SHP77 treated with DMSO at 0.1 percent for 48 hours (cell line): Measurements from ENCODE around the gene STARD7.
"Not testable (repeated sequence)": the region's sequence is repeated elsewhere in the genome, so short reads cannot be mapped to it uniquely, and the experiment has no call there.

Source experiments
- DNase-seq: peaks from one replicate; lab custom pipeline; 2025; lab: John Stamatoyannopoulos, UW

The STARD7 gene

DNA sequence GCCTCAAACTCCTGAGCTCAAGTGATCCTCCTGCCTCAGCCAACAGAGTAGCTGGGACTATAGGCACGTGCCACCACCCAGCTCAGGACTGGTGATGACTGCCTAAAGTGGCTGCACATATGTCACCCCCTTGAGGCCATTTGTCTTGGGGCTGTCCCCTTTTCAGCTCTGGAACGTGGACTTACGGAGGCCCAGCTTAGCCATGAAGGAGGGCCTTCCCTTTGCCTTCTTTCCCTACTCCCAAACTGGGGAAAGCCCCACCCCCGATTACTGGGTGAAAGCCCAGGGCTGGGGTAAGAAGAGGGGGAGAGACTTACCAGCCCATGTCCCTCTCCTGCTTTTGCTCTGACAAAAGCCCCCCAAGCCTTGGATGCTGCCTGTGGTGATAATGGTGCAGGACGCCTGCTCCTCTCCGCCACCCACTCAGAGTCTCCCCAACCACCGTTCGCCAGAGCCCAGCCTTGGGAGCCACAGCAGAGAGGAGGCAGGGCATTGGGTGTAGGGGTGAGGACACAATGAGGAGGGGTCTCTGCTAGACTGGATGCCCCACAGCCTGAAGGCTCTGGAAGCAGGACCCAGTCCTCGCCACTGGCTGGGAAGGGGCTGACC lies 60.9 kb downstream of the STARD7 start:
- no peak for DNase-seq

DNA sequence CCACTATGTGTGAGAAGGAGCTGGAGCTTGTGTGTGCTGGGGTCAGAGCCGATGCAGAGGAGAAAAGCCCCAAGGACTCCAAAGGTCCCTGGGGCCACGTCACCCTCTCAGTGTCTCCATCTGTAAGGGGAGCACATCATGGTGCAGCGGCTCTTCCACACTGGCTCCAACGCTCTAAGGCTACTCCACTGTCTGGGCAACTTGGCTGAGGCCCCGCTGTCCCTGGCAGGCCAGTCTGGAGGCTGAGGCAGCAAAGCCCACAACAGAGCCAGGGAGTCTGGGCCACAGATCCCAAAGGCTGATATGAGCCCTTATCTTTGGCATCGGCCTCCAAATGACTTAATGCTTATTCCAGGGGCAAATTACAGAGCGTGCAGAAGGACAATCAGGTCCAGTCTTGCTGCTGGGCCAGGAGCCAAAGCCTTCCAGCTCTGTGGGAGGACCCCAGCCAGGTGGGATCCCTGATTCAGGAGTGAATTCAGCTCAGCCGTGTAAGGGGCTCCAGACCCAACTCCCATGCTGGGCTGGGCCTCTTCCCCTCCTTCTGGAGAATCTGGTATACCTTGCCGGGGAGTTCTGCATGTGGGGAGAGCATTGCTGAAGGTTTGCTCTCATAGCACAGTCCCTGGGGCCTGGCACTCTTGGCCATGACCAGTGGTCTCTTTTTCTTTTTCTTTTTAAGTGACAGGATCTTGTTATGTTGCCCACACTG lies 61.6 kb downstream of the STARD7 start:
- DNase-seq = no peak

DNA sequence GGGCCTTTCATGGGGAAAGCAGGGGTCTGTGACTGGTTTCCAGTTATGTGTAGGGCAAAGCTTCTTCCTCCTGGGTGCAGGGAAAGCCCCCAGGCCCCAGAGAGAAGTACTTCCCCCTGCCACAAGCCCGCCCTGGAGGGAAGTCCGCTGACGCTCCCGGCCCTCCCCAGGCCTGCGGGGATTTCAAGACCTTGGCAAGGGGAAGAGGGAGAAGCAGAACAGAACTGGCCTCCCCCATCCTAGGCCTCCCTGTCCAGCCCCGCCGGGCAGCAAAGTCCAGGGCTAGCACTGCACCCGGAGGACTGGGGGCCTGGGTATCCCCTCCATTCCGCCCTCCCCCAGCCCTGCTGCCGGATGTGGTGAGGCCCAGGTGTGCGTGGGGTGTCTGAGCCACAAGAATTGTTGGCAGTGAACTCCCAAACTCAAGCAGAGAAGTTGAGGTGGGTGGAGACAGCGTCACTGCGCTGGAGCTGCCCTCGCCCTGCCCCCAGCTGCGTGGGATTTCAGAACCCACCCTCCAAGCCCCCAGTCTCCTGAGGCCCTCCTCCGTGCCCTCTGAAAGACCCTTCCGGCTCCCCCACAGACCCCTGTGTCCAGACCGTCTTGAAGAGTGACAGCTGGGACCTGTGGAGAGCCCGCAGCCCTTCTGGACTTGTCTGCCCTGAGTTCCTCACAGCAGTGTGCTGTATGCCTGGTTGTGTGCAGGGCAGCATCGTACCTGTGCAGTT lies 62.3 kb downstream of the STARD7 start:
- DNase-seq = no peak

DNA sequence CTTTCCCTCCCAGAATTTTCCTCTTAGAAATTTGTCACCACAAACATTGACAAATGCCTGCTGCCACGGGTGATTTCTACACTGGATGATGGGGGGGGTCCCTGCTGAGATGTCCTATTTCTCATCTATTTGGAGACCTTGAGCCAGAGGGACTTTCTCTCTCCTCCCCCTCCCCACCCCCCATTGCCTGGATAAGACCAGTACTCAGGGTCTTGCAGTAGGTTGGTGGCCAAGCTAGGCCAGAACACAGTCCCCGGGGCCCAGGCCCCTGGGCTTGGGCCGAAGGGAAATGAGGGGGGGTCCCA lies 62.8 kb downstream of the STARD7 start:
- DNase-seq = no peak

DNA sequence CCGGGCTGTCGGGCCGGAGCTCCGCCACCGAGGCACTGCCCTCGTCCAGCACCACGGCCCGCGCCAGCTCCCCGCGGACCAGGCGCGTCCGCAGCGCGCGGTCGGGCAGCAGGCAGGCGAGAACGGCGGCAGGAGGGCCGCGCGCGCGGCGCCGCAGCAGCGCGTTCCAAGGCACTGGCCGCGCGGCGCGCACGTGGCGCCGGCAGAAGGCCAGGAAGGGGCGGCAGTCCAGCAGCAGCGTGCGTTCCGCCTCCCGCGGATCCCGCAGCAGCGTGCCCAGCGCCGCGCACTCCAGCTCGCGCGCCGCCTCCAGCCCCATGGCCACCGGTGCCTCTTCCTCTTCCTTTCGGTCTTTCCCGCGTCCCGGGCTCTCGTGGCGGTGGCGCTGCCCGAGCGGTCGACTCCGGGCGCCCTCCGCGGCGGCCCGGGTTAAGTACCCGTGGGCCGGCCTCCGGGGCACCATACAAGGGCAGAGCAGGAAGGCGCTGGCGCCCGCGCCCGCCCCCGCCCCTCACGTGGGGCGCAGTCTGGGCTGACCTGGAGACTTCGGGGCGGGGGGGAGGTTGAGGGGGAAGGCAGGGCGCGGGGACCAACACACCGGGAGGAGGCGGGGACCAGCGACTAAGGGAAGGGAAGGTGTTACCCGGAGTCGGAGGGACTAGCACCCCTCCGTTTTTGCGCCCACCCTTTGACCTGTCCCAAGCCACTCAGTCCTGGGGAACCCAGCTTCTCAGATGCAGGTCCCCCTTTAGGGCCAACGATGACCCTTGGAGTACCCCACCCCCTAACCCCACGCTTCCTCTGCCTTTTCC lies 63.4 kb downstream of the STARD7 start, which contains the start of gene DUSP2:
TSS of gene DUSP2 (minus strand) at position 405 of the 812 bp plus-strand sequence. CDS start at position 319, 86 bp downstream.
- no peak for DNase-seq

DNA sequence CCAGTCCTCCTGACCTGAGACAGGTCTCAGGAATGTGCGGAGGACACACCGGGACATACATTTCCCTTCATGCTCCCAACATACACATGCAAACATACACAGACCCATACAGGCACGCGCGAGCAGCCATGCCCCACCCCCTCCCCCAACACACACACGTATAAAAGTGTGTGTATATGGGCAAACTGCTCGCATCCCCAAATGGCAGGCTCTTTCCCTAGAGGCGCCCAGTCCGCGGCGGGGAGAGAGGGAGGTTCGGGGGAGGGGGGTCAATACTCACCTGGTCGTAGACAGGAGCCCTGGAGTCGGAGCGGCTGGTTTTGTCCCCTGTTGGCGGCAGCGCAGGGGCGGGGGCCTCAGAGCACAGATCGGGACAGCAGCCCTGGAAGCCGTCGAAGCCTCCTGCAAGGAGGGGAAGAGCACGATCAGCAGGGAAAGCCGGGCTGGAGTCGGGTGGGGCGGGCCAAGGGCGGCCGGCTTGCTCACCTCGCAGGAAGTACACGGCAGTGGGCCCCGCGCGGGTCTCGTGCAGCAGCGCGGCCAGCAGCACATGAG lies 64.1 kb downstream of the STARD7 start:
- DNase-seq = no peak

DNA sequence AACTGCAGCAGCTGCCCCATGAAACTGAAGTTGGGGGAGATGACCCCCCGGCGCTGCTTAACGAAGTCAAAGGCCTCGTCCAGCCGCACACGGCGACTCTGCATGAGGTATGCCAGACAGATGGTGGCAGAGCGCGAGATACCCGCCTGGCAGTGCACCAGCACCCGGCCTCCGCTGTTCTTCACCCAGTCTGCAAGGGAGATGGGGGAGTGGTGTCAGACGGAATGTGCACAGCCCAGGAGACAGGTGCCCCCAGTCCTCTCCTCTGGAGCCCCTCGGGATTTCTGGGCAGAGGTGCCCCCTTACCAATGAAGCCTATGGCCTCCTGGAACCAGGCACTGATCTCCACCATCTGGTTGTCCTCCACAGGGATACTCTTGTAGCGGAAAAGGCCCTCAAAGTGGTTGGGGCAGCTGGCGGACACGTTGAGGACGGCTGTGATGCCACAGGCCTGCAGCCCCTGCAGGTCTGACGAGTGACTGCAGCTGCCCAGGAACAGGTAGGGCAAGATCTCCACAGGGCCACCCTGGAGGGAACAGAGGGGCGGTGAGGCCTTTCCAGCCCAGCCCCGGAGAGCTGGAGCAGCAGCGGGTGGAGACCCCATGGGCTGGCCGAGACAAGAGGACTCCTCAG lies 64.7 kb downstream of the STARD7 start:
- DNase-seq = peak; percentile 10

DNA sequence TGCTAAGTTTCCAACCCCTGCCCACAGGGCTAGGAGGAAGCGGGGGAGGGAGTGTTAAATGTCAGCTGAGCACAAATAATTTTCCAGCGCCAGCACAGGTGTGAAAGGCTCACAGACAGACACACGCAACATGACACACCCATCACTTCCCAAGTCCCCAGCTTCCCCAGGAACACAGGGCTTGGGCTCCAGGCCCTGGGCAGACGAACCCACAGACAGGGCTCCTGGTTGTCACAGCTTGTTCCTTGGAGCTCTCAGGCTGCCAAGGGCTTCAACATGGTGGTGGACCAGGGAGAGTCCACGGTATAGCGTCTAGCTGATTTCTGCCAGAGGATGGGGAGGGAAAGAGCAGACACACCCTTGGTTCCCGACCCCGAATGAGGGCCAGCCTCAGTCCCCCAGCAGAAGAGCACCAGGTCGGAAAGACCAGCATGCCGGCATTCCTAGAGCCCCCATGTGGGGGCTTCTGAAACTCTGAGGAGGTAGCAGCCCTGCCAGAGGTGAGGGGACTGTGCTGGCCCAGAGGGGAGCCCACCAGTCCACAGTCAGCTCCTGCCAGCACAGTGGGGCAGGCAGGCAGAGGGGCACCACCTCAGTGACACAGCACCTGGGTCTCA lies 65.3 kb downstream of the STARD7 start:
- DNase-seq = no peak

DNA sequence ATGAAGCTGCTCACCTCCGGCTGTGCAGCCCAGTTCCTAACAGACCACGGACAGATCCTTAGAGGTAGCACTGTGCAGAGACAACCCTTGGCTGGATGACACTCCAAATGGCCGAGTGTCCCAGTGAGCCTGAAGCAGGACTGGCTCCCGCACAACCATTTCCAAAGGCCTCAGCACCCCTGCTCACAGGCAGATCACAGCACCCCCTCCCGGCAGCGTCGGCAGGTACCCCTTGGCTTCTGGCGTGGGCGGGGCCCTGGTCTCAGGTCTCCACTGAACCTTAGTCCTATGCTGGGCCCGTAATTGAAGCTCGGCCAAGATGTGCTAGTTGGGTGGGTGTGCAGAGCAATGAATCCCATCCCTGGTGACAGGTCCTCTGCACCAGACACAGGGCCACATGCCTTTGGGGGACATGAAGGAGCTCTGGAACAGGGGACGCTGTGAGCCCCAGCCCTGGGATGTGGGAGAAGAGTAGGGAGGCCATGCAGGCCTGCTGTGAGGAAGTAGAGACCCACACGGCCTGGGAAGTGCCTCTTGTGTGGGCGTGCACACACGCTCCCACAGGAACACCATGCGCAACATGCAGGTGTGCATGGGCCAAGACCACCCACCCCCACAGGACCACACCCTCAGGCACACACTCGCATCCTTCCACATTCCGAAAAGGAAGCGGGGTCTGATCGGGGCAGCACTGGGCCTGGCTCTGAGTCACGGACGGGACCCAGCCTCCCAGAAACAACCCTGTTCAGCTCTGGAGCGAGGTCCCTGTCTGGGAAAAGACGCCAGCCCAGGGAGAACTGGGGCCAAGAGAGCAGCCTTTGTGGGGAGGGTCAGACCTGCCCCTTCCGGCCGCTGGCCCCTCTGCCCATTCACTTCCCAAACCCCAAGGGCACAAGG lies 66.2 kb downstream of the STARD7 start:
- no peak for DNase-seq

DNA sequence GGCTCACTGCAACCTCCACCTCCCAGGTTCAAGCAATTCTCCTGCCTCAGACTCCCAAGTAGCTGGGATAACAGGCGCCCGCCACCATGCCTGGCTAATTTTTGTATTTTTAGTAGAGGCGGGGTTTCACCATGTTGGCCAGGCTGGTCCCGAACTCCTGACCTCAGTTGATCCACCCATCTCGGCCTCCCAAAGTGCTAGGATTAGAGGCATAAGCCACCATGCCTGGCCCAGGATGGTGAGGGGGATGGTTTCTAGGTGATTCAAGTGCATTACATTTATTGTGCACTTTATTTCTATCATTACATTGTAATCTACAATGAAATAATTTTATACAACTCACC lies 67.0 kb downstream of the STARD7 start:
- not testable (repeated sequence) for DNase-seq

DNA sequence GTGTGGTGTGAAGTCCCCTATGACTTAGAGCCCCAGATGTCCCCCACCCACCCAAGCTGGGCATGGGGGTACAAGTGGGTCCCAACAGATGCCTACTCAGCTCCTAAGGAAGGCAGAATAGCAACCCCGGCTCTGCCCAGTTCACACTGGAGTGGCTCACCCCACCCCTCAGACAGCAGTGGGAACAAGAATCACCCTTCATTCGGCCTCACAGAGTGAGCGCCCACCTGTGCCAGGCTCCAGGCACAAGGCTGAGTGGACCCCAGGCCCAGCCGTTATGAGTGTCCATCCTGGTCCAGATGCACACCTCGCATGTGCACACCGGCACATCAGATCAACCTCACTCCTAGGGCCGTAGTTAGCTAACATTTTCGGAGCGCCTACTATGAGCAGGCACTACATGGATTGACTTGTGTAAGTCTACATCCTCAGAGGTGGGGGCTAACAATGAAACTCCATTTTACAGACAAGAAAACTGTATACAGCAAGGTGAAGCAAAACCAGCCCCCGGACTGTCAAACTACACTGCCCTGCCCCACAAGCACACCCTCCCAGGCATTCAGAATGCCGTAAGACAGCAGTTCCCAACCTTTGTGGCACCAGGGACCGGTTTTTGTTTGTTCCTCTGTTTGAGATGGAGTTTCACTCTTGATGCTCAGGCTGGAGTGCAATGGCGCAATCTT lies 67.5 kb downstream of the STARD7 start:
- DNase-seq = no peak

DNA sequence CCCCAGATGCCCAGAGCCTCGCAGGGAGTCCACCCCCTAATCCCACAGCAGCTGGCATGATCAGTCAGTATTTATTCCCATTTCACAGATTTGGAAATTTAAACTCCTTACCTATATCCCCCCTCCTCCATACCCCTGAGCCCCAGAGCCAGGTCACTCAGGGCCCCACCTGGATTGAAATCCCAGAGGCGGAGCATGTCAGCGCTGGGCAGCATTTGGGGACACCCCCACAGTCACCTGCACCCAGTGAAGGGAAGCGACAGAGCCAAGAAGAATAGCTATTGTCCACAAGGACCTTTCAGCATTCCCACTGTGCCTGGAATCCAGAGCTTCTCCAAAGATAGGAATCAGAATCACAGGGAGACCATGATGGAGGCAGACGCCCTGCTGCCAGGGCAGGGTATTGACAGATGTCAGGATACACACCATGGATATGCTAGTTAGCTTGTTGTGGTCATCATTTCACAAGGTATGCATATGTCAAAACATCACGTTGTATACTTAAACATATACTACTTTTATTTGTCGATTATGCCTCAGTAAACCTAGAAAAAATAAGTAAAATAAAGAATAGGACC lies 69.4 kb downstream of the STARD7 start:
- no peak for DNase-seq

DNA sequence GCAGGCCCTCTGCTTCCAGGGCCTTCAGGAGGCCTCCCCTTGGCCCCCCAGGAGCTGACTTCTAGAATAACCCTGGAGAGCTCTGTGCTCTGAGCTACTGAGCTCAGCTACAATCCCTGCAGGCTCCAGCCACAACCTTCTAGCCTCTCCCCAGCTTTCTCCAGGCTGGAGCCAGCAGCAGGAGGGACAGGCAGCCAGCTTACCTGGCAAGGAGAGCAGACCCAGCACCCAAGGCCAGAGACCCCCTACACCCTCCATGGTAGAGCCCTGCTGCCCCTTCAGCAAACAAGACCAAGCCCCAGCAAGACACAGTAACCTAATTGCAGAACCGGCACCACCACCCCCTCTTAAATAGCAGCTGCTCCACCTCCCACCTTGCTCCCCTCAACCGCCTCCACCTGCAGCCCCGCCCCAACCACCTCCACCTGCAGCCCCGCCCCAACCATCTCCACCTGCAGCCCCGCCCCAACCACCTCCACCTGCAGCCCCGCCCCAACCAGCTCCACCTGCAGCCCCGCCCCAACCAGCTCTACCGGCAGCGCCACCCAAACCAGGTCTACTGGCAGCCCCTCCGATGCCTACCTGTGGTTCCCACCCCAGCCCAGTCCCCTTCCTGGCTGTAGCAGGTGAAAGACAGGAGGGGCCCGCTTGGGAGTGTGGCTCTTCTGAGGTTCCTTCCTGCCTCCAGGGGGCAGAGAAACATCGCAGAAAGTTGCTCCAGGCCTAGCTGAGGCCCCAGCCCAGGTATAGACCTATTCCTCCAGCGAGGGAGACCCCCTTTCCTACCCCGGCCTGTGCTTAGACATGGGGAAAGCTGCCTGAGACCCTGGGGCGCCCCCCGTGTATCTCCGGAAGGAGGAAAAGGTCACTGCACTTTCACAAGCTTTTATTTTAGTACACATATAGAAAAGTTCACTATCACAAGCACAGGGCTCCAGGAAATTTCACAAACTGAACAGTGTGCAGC lies 70.2 kb downstream of the STARD7 start, which contains the start of gene ASTL:
TSS of gene ASTL (minus strand) at position 324 of the 967 bp plus-strand sequence. CDS start at position 258, 66 bp downstream.
- DNase-seq = no peak

DNA sequence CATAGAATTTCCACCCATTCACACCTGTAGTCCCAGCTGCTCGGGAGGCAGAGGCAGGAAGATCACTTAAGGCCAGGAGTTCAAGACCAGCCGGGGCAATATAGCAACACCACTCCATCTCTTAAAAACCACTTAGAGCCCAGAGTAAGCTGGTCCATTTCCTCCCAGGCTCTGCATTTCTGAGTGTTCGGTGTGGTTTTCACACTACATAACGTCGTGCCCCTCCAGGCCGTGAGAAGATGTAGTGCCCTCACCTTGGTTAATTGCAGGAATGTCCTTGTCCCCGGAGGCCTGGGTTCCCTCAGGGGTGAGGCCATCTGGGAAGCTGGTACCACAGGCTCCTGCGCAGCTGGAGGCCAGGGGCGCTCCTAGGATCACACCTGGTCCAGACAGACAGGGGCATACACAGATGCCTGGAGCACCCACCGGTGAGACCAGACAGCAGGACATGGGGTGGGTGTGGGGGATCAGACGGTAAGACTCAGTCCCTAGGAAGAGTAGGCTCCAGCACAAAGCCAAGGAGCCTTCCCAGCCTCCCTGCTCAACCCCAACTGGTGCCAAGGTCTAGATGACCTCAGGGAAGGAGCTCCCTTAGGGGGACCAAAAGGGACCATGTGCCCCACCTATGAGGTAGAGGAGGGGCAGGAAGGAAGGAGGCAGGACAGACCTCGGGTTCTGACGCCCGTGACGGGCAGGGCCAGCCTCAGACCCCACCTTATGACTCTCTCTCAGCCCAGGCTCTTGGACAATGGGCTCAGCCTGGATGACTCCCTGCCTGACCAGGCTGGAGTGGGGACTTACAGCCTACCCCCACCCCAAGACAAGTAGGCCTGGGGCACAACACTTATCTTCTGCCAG lies 71.1 kb downstream of the STARD7 start:
- DNase-seq = no peak

DNA sequence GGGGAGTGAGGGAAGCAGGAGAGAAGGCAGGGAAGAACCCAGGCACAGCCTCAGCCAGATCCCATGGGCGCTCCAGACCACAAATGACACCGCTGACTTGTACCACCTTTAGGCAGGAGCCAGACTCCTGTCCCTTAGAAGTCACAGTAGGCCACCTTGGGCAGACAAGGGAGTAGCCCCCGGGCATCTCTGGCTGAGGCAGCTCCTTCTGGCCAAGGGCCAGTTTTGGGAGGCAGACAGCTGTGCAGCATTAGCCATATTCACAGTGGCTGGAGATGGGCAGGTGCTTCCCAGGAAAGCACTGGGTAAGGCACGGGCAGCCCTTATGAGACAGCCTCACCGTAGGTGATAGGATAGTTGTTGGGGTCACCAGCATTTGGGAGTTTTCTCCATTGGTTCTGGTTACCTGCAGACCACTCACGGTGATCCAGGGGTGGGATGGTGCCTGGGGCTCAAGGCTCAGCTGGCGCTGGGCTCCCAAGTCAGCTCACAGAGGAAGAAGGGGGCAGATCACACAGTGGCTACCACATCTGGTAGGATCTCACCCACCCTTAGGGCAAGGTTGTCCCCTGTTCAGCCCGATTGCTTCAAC lies 72.4 kb downstream of the STARD7 start:
- no peak for DNase-seq

DNA sequence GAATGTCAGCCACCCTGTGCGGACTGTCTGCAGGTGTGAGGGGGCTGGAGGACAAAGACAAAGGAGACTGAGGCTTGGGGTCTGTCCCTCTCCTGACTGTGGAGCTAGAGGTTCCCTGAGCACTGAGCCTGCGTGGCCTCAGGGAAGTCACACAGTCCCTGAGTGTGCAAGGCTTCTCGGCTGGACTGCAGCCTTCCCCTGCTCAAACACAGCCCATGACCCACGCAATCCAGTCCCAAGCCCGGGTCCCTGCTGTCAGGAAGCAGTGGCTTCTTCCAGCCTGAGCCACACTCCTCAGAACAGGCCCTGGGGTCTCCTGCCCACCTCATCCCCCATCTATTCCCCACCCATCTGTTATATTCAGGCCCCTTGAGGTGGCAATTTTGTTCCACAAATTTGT lies 73.0 kb downstream of the STARD7 start:
- no peak for DNase-seq

DNA sequence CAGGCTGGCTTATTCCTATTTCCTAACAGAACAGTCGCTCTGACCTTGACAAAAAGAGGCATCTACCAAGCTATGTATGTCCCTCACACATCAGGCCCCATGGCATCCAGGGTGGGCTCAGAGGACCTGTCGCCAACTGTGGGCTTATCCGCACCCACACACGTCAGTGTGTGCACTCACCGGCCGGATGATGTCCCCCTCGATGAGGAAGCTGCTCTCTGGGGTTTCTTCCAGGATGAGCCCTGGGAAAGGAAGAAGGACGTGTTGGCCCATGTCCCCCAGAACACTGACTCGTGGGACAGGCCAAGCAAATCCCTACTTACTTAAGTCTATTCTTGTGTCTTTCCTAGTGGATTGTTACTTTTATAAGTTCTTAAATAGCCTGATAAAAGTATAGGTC lies 73.5 kb downstream of the STARD7 start:
- no peak for DNase-seq
